GM19025 (cell line): ENCODE measurements around the gene GRIK3.
"Not testable (repeated sequence)": the region's sequence is repeated elsewhere in the genome, so short reads cannot be mapped to it uniquely, and the experiment has no call there.

ENCODE experiments used
- ATAC-seq: cut with Tn5 transposase; IDR thresholded peaks from one replicate; pipeline ENCODE4 v1.9.1; 2021; ENCODE audit warnings: mild to moderate bottlenecking, low read depth, moderate library complexity; ENCODE audit not compliant: unreplicated experiment

The GRIK3 gene

DNA sequence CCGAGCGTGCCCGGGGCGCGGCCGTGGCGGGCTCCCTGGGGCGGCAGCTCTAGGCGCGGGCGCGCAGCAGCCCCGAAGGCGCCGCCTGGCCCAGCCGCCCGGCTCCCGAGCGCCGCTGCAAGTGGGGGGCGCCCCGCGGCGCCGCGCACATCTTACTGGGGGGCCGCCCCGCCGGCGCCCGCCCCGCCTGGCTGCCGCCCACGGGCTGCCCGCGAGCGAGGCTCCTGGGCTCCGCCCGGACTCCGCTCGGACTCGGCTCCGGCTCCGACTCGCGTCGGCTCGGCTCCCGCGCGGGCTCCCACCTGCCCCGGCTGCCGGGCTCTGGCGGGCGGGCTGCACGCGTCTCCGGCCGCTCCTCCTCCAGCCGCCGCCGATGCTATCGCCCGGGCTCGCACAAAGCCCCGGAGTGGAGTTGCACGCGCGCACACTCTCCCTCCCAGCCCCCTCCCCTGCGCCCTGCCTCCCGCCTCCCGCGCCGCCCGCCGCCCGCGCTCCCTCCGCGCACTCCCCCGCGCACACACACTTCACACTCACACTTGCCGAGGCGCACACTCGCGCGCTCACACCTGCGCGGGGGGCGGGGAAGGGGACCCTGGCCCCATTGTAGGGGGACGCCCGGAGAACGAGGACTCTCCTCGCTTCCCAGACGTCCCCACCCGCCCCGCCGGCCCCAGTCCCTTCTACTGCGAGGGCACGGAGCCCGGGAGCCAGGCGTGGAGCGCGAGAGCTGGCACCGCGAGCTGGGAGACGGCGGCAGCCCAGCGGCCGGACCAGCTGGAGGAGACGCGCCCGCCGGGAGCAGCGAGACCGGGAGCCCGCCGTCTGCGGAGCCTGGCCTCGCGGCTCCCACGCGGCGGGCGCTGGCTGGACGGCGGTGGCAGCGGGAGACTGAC is at the start of gene GRIK3:
Gene GRIK3 (minus strand): TSS at position 395 of the 893 bp plus-strand sequence. CDS start 407 bp downstream, outside the sequence.
- no peak for ATAC-seq

DNA sequence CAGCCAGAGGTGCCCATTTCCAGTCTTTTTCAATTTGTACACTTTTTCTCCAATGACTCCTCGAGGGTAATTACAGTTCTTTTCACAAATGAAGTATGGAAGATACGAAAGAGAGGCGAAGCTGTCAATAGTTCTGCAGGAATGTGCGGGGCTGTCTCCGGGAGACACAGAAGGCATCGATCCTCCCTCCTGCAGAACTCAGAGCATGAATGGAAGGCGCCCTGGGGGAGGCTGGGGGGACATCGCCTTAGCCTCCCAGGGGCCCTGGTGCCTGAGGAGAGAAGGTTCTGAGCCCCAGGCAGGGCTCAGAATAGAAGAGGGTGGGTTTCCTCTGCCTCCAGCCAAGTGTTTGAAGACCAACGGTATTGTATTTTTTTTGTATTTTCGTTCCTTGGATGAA is 49.7 kb upstream of the GRIK3 start:
- no peak for ATAC-seq

DNA sequence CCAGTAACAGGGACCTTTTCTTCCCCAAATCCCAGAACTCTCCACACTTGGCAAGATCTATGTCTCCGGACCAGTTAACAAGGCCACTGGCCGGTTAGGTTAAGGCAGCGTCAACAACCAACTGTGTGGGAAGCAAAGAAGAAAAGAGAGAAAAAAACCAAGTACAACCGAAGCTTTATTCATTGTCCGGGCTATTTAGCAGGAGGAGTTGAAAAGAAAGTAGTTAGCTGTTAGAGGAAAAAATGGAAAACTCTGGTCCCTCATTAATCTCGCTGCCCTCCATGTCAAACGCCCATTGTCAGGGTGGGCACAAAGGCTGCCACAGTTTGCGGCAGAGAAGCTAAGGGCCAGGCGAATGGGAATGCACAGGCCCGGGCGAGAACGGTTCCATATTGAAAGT is 49.3 kb upstream of the GRIK3 start:
- no peak for ATAC-seq

DNA sequence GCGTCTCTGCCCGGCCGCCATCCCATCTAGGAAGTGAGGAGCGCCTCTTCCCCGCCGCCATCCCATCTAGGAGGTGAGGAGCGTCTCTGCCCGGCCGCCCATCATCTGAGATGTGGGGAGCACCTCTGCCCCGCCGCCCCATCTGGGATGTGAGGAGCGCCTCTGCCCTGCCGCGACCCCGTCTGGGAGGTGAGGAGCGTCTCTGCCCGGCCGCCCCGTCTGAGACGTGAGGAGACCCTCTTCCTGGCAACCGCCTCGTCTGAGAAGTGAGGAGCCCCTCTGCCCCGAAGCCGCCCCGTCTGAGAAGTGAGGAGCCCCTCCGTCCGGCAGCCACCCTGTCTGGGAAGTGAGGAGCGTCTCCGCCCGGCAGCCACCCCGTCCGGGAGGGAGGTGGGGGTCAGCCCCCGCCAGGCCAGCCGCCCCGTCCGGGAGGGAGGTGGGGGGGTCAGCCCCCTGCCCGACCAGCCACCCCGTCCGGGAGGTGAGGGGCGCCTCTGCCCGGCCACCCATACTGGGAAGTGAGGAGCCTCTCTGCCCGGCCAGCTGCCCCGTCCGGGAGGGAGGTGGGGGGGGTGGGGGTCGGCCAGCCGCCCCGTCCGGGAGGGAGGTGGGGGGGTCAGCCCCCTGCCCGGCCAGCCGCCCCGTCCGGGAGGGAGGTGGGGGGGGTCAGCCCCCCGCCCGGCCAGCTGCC is 46.1 kb upstream of the GRIK3 start:
- not testable (repeated sequence) for ATAC-seq

DNA sequence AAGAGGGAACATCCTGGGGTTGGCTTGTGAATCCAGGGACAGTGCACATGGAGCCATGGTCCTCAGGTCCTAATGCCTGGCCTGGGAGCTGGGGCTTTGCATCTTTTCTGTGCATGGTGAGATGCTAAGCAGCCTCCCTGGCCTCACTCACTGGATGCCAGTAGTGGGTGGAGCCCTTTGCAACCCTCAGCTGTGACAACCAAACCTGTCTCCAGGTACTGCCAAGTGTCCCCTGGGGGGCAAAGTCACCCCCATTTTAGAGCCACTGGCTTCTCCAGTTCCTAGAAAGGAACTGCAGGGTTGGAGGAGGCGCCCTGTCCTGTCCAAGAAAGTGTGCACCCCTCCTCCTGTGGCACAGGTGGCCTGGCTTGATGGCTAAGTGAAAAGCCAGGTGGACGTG is 44.6 kb upstream of the GRIK3 start:
- no peak for ATAC-seq

DNA sequence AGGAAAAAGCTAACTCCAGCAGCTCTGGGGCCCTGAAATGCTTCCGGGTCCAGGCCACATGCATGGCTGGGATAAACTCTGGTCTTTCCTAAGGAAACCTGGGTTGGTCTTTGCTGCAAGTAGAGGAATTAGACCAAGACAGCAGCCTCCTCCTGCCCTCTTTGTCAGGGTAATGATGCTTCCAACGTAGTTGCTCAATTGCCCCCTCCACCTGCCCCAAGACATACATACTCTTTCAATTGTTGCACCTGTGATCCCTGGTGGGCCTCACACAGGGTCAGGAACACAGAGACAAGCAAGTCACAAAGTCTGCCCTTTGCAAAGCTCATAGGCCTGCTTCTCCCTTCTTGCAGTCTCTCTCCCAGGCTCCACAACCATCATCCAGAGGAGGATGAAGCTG is 41.9 kb upstream of the GRIK3 start:
- ATAC-seq = no peak

DNA sequence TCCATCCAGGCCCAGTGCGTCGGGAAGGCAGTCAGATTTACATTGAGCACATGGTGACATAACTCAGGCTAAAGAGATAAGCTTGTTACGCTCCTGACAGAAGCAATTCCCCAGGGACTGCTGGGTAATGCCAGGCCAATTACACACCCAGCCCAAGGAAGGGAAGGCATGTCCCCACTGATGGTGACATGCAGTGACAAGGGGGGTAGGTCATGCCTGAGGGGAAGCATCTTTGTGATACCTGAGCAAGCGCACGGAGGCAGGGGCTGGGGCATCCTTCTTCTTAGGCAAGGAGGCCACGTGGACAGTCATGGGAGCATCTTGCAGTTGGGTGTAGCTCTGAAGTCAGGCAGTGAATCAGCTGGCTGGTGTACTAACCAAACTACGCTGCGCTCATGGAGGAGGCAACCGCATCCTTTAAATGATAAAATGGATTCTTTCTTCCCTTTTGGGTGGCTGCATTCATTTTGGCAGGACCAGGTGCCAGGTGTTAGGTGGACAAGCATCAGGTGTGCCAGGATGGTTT is 39.6 kb upstream of the GRIK3 start:
- ATAC-seq = no peak

DNA sequence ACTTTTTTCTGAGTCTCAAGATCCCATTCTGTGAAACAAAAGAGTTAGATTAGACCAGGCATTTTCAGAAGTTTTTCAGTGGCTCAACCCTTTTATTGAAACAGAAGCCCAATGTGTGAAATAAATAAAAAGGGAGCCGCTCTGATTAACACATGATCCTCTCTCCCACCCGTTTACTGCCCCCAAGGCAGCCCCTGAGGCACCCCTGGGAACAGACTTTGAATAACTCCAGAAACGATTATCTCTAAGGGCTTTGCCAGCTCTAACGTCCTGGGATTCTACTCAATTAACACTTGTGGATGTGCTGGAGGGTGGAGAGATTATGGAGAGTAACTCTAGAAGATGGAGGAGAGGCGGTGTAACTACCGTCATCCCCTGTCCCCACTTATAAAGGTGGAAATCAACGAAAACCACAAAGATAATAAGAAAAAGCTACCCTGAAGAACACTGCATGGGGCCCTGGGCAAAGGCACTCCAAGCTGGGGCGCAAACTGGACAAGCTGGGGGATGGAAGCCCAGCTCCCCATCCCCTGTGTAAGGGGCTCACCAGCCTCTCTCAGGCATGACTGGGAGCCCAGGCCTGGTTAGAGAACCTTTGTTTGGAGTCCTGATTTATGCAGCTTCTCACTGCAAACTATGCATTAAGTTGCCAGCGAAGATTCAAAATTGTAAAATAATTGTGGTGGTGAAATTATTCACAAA is 39.0 kb upstream of the GRIK3 start:
- ATAC-seq = no peak

DNA sequence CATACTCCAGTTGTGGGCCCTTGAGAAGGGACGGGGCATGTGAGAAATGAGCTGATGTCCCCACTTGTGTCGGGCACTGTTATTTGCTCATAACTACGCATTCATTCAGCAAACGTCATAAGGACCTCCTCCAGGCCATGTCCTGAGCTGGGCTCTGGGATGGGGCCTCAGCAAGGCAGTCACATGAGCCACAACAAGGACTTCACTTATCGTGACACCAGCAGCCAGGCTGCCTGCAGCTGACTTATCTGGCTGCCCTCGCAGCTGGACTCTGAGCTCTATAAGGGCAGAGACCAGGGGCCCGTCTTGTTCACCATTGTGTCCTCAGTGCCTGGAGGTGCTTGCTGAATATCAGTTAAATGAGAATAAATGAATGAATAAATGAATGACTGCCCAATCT is 37.5 kb upstream of the GRIK3 start:
- no peak for ATAC-seq

DNA sequence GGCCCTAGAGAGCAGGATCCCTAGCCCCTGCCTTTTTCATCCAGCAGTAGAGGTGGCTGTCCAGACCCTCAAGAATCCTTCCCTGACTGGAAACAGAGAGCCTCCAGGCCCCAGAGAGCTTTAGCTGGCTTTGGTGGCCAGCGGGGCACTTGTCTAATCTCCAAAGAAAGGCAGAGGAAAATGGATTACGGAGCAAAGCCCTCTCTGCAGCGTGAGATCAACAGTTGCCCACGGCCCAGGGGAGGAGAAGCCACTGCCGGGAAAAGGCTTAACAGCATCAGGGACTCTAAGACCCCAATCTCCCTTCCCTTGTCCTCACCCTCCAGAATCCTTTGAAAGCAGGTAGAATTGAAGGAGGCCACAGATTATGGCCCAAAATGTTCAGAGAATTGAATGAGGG is 35.8 kb upstream of the GRIK3 start:
- no peak for ATAC-seq

DNA sequence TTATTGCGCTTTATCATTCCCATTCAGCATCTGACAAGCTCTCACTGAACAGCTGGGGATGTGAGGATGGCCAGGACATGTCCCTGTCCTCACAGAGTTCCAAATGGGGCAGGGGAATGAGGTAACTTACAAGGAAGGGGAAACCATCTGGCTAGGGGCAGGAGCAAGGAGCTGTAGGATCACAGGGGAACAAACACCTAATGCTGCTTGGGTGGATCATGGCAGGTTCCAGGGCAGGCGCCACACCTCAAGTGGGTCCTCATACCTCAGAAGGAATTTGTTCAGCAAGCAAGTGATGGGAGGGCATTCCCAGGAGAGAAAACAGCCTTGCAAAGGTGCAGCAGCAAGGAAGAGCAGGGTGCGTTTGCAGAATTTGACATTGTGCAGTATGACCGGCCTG is 35.1 kb upstream of the GRIK3 start:
- no peak for ATAC-seq

DNA sequence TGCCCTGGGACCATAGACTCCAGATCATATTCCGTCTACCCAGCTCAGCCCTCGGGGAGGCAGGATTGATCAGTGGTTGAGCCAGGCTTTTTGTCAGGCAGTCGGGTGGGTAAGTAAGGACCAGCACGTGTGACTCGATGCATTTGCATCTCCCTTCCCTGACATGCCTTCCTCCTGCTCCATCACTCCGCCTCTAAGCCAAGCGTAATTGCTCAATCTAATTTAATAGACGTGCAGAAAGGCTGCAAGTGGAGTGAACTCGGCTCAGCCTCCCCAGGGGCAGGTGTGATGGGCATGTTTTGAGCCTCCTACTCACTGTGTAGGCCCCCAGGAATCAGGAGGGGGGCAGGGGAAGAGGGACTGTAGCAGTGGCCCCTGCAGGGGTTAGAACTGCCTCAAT is 34.6 kb upstream of the GRIK3 start:
- no peak for ATAC-seq

DNA sequence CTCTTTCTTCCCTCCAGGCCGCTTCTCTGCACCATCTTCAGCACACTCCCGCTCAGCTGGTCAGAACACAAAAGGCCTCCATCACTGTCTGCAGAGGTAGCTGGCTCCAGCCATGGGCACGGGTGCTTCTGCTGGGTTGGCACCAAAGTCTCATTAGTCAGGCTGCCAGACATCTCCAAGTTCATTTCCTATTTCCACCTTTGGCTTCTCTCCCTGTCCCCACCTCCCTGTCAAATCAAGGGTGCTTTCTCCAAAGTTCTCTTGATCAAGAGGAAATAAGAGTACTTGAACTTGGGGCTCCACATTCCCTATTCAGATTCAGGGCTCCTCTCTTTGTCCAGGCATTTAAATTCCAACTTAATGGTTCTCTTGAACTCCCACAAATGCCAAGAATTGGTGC is 33.9 kb upstream of the GRIK3 start:
- no peak for ATAC-seq

DNA sequence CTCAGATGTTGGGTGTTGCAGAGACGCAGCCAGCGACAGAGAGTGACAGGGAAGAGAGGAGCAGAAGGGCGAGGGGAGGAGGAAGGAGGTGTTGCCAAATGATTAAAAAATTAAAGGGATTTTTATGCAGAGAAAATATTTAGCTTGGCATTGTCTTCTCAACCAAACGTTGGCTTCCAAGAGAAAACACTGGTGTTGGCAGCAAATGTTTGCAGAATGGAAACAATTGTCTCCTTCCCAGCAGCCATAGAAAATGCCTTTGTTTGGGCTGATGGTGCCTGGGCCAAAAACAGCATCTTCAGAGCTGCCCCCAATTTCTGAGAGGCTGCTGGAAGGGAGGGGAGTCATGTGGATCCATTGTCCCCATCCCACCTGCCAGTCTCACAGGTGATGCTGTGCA is 29.7 kb upstream of the GRIK3 start:
- ATAC-seq = no peak

DNA sequence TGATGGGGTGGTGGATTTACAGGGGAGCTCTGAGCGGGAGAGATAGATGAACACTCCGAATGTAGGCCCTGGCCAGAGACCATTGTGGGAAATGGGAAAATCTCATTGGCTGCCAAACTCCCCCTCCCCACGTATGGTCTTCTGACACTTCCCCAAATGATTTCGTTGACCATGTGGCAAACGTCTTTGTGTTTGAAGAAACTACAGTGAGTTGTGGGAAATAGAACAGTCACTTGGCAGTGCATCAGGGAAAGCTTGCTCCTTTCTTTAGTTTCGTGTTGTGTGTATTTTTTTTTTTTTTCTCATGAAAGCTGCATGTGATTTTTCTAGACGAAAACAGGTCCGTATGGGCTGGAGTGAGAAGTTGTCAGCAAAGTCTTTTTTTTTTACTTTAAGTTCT is 25.0 kb upstream of the GRIK3 start:
- no peak for ATAC-seq

DNA sequence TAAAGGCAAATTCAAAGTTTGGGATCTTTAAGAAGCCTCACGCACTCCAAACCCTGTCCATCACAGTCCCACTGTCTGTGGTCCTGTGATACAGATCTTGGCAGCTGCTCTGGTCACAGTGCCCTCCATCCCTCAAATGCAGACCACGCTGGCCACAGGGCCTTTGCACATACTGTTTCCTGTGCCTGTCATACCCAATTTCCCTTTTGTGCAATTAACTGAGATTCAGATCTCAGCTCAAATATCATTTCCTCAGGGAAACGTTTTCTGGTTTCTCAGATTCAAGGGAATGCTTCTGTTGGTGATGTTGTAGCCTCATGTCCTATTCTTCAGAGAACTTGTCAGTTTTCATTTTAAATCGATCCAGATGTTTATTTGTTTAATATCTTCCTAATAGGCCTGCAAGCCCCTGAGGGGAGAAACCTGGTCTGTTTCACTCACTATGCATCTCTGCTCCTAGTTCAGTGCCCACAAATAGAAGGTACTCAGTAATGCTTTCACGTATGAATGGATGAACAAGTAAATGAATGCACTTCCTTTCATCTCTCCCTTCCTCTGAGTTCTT is 24.2 kb upstream of the GRIK3 start:
- ATAC-seq = no peak

DNA sequence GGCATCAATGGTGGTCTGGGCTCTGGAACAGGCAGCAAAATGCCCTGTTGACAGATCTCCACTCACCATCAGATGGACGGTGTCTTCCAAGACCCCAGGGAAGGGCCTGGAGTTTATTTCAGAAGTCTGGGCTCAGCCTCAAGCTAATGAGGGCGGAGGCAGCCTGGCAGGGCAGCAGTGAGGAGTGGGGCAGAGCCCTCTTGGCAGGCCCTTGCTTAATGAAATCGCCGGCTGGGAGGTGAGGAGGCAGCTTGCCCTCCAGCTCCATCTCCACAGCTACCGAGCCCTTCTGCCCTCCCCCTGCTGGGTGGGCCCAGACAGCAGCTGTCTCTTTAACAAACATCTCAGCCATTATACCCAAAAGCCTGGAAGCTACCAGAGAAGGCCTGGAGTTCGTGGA is 22.0 kb upstream of the GRIK3 start:
- ATAC-seq = no peak

DNA sequence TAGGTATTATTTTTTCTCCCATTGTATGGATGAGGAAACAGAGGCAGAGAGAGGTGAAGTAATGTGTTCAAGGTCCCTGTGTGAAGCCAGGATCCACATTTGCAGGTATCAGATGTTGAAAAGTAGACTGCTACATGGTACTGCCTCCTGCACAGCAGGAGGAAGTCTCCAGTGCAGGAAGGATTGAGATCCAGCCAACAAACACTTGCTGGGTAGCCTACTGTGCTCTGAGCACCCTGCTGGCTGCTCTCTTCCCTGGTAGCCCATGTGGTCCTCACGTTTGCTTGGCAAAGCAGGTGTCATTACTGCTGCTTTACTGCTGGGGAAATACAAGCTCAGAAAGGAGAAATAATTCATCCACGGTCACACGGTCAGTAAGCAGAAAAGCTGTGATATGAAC is 21.3 kb upstream of the GRIK3 start:
- ATAC-seq = no peak

DNA sequence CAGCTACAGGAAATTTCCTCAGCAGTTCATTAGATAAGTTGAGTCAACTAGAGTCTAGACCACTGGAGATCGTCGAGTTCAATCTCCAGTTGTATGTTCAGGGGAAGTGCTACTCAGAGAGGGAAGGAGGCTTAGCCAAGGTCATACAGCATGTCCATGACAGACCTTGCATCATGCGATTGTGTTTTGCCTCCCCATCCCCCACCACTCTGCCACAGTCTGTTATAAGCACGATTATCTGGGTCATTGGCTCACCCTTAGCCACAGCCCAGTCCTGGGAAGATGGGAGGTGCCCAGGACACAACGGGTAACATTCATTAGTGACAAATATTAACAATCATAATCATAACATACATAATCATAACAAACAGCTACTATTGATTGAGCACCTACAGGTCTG is 18.9 kb upstream of the GRIK3 start:
- no peak for ATAC-seq

DNA sequence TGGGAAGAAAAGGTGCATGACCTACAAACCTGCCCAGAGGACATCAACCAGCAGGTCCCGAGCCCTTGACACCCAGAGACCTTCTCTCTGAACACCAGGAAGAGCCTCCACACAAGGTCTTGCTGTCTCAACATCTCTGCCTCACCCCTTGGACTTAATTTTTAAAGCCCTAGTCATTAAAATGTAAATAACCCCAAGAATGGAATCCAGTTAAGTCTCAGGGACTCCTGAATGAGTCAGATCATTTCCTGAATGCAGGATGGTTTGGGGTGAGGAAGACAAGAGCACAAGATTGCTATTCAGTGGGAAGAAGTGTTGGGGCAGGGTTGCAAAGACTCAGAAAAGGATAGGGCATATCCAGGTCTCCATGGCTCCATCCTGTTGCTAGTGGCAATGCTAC is 17.8 kb upstream of the GRIK3 start:
- ATAC-seq = no peak

DNA sequence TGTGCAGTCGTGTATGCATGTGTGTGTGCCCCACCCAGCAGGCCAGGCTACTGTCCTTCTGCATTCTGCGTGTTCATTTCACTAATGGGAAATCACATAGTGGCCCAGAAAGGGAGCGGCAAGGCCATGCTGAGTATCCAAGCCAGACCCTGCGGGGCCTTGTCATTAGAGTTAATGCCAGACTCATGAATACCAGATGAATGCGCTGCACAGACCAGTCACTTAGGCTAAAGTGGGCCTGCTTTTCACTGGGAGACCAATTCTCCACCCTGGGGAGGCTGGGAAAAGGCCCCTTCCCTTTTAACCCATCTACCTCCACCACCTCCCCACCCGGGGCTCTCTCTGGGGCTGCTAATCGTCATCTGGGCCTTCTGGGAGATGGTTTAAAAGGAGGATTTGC is 17.0 kb upstream of the GRIK3 start:
- no peak for ATAC-seq
